Stimulated activated CD8-positive, alpha-beta memory T cell treated with anti-CD3 and anti-CD28 coated beads, Interleukin-7, amount 100 ng/mL, for 1 hour (primary cell): ENCODE results near the gene GDF15.
"Not testable (repeated sequence)": the region's sequence is repeated elsewhere in the genome, so short reads cannot be mapped to it uniquely, and the experiment has no call there.

Experiments used
- DNase-seq, 2 donors: peaks; one replicate each; pipeline ENCODE4 v3.0.0-alpha.2; 2020; ENCODE audit warnings: low read depth in 2 of 2

GDF15 gene

GRCh38 chr19:18392417-18392816, 6.5 kb downstream of the GDF15 start:
- no peak for DNase-seq

- no peak for DNase-seq
Observed at GRCh38 chr19:18392926-18393325, 7.0 kb downstream of the GDF15 start.

- DNase-seq = no peak
Observed at GRCh38 chr19:18393836-18394235, 7.9 kb downstream of the GDF15 start.

- no peak for DNase-seq
Observed at GRCh38 chr19:18396471-18397241, 10.7 kb downstream of the GDF15 start.

DNA sequence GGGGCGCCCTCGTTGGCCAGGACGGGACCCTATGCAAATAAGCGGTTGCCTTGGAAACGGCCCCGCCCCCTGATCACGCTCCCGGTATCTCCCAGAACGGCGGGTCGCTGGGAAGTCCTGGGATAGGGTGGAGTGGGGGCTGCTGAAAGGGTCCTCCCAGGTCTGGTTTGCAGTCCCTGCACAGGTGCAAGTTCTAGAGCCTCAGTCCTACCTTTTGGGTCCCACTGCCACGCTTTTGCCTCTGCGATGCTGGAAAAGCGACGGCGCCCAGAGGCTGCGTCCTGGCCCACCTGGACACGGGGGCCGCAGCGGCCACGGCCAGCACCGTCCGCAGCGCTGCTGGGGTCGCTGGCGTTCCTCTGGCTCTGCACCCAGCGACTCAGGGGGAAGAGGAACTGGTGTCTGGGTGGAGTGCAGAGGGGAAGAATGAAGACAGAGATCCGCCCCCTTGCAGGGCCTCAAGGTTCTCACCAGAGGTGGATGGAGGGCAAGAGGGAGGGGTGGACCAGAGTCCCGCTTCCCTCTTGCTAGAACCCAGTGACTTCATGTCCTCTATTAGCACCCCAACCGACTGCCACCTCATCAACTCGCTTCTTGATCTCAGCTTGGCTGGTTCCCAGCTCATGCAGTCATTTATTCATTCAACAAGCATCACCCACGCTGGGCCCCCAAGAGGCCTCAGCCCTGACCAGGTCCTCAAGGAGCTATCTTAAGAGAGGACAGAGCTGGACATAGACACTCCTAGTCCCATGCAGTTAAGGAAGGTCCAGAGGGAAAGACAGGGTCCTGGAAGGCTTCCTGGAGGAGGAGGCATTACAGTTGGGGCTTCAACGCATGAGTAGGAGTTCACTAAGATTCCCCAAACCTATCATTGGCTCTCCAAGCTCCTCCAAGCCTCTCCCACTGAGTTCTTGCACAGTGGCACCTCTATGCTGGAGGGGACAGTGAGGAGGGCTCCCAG, 11.6 kb downstream of the GDF15 start, which contains the start of gene LRRC25:
LRRC25 (minus strand) TSS at position 381 of the 961 bp plus-strand sequence. CDS start 659 bp downstream, outside the sequence.
- no peak for DNase-seq

GRCh38 chr19:18399008-18399407, 13.1 kb downstream of the GDF15 start:
- no peak for DNase-seq

DNA sequence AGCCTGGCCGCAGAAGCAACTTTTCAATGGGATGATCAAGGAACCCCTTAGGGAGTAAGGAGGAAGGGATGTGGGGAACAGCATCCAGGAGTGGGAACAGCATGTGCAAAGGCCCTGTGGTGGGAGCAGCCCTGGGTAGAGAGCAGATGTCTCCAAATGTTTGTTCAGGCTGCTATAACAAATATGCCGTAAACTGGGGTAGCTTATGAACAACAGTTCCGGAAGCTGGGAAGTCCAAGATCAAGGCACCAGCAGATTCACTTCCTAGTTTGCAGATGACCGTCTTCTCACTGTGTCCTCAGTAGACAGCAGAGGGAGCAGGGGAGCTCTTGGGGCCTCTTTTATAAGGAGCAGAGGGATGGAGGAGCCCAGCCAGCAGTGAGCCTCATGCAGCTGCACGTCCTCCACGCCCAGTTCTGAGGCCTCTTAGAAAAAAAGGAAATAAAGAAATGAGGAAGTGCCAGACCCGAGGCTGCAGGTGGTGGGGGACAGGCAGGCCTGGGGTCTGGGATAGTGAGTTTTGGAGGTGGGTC, 15.7 kb downstream of the GDF15 start:
- DNase-seq = no peak

- DNase-seq = not testable (repeated sequence)
Observed at GRCh38 chr19:18402455-18403248, 16.7 kb downstream of the GDF15 start.

DNA sequence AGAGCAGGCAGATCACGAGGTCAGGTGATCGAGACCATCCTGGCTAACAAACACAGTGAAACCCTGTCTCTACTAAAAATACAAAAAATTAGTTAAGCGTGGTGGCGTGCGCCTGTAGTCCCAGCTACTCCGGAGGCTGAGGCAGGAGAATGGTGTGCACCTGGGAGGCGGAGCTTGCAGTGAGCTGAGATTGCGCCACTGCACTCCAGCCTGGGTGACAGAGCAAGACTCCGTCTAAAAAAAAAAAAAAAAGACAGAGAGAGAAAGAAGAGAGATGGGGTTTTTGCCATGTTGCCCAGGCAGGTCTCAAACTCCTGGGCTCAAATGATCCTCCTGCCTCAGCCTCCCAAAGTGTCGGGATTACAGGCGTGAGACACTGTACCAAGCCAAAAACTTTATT, 19.8 kb downstream of the GDF15 start:
- DNase-seq = not testable (repeated sequence)

GRCh38 chr19:18406749-18407148, 20.8 kb downstream of the GDF15 start:
- no peak for DNase-seq

- DNase-seq = no peak
Observed at GRCh38 chr19:18408053-18408476, 22.1 kb downstream of the GDF15 start.

DNA sequence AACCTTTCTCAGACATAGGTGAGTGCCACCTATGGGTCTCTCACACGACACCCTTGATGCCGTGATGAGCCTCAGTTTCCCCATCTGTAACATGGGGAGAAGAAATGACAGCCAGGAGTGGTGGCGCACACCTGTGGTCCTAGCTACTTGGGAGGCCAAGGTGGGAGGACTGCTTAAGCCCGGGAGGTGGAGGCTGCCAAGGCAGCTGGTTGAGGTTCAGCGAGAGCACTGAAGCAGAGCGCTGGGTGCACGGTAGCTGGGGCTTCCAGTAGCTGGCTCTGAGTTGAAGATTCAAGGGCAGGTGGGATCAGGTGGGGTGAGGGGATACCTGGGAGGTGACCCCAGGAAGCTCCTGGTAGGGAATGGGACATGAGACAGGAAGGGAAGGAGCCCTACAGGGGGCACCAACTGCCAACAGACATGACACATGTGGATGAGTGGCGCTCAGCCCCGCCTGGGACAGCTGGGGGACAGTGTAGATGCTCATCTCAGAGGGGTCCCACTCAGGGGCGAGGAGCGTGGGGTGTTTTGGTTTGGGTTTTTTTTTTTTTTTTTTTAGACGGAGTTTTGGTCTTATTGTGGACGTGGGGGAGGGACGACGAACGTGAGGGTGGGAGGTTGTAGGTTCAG, 26.8 kb downstream of the GDF15 start:
- no peak for DNase-seq

GRCh38 chr19:18414504-18415177, 28.7 kb downstream of the GDF15 start:
- DNase-seq = no peak

DNA sequence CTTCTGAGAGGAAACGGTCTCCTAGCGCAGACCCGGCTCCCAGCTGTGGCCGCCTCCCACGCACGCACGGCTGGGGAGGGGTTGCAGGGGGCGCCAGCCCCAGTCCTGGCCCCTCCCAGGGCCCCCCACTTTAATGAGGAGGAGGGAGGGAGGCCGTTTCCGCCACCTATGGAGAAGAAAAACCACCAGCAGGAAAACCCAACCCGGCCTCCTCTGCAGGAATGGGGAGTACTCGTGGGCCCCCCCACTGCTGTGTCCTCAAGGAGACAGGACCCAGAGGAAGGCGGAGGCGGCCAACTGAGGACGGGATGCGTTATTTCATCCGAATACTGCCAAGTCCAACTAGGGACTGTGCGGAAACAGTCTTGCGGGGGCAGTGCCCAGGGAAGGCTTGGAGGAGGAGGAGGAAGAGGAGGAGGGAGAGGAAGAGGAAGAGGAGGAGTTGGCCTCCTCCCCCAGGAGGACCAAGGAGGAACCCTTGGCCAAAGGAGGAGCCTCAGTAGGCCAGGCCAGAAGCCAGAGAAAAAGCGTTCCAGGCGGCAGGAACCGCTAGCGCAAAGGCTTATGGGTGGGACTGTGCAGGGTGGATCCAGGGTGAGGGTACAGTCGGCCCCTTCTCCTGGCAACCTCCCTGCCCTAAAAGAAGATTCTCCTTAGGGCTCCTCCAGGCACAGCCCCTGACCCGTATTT, 29.4 kb downstream of the GDF15 start:
- no peak for DNase-seq

DNA sequence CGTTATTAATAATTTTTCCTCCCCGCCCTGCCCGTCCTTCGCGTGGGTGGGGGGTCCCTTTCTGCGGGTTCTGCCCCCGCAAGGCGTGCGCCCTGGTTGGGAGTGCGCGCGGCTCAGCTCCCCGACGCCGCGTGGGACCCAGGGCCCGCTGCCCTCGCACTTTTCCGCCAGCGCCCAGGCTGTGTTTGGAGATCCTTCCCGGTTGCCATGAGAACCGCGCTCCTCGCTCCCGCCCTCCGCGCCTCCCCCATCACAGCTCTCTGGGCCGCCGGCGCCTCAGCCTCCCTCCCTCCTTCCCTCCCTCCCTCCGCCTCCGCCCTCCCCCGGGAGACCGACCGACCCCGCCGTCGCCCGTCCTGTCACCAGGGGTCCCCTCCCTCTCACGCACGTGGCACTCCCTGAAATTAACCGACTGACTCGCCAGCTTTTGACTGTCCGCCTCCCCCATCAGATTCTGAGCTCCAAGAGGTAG, 30.9 kb downstream of the GDF15 start:
- peak in 1 of 2 donors; percentile 32 for DNase-seq

- no peak for DNase-seq
Observed at GRCh38 chr19:18417250-18418028, 31.5 kb downstream of the GDF15 start.

DNA sequence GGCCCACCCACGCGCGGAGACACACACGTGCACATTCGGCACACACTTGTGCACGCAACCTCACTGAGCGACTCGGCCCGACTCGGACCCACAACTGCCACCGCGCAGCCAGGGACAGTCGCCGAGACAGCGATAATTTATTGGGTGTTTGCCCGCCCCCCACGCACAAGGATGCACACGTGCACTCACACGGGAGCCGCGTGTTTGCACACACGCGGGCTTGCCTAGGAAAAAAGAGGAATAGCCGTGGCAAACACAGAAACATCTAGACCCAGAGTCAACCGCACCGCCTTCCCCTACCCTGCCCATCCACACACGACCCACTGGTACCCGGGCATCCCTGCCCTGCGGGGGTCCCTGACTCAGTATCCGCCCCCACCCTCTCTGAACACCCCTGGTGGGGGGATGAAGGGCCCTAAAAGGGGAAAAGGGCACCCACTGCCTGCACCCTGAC, 32.1 kb downstream of the GDF15 start:
- DNase-seq = no peak

DNA sequence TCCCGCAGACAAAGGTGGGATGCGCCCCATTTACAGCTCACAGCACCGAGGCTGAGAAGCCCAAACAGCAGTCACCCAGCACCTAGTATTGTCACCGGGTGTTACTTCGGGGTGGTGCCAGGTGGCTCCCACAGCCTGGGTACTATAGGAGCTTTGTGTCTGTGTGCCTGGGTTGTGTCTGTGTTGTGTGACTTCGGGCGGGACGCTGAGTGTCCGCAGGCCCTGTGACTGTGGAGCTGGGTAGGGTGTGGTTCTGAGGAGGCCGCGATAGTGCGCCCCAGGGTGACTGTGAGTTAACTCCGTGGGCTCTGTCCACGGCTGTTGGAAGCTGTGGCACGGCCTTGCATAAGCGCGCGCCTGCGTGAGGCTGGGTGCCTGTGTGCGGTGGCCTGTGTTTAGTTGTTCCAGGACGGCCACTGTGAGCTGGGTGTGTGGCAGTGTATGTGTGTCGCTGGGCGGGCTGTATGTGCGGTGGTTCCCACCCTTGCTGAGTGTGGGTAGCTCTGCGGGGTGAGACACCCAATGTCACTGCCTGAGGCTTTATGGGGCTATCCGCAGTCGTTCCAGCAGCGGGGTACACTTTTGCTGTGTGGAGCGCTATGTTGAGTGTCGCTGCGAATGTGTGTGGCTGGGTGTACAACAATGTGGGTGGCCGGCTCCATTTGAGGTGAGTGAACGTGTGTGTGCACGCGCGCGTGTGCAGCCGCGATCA, 32.7 kb downstream of the GDF15 start:
- no peak for DNase-seq
